Measurements from ENCODE around the gene CLSTN1.
A peak's percentile ranks its signal among the peaks of the same experiment; 100 is the strongest.

The CLSTN1 gene

DNA sequence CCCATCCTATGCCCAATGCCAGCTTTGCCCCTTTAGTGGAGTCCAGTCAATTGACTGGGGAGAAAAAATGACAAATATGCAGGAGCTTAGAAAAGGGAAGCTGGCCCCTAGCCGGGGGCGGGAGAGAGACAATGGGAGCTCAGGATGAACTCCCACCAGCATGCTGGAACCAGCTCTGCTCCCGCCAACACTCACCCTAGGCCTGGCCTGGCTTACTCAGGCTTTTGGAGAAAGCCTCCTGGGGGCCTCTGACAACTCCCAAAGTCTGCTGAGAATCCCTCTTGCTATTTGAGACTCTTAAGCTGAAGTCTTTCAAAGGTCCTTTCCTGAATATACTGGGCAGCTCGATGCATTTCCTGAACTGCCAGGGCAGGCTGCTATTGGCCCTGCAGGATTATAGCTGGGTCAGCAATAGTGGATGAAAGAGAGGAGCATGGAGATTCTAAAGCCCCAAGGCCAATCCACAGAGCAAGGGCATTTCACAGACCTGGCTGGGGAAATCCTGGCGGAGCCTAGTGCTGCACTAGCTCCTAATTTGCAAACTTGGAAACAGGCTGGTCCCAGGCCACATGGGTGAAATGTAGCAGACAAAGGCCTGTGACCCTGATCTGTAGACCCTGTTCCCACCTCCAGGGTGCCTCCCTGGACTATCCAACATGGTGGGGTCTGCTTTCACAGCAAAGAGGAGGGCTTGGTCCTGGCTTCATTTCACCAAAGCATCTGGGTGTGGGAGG, 35.7 kb upstream of the CLSTN1 start:
- H3K9me3 Mint-ChIP-seq, result no peaks in the 10 kb centered on the region
- no peaks in the 10 kb centered on the region for H3K27me3 Mint-ChIP-seq
- H3K4me3 Mint-ChIP-seq, result no peak overlapping the region
- H3K27ac Mint-ChIP-seq, result no peak overlapping the region
- DNase-seq, result no peak
- peaks cover 8% of the 10 kb centered on the region for H3K4me1 Mint-ChIP-seq (ENCODE audit: low read depth)
- H3K36me3 Mint-ChIP-seq (ENCODE audit: low read depth), result peaks cover under 1% of the 10 kb centered on the region

DNA sequence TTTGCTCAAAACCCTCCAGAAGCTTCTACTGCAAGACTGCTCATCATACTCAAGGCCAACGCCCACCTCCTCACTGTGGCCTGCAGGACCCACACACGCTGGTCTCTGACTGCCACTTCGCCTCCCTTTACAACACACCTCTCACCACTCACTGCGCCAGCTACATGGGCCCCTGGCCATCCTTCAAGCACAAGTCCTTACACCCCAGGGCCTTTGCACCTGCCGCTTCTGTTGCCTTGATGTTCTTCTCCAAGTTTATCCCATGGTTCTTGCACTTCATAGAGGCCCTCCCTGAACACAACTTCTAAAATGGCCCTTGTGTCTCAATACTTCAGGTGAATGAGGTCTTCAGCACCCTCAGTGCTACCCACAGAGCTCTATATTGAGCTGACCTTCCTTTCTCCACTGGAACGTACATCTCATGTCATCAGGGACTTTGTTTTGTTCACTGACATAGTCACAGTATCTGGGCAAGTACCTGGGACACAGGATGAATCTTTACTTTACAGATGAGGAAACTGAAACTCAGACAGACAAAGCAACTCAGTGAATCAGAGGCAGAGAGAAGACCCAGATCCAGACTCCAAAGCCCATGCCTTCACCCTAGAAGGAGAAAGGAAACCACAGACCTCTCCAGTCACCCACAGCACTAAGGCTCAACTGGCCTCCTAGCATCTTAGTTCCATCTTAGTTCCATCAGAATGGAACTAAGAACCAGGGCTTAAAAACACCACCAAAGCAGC, 34.7 kb upstream of the CLSTN1 start:
- peaks cover 8% of the 10 kb centered on the region for H3K4me1 Mint-ChIP-seq (ENCODE audit: low read depth)
- peaks cover 8% of the 10 kb centered on the region for H3K36me3 Mint-ChIP-seq (ENCODE audit: low read depth)
- no peaks in the 10 kb centered on the region for H3K27me3 Mint-ChIP-seq
- H3K27ac Mint-ChIP-seq, result peak overlapping the region; percentile 3
- DNase-seq, result no peak
- H3K4me3 Mint-ChIP-seq, result no peak overlapping the region
- peaks cover 4% of the 10 kb centered on the region for H3K9me3 Mint-ChIP-seq

DNA sequence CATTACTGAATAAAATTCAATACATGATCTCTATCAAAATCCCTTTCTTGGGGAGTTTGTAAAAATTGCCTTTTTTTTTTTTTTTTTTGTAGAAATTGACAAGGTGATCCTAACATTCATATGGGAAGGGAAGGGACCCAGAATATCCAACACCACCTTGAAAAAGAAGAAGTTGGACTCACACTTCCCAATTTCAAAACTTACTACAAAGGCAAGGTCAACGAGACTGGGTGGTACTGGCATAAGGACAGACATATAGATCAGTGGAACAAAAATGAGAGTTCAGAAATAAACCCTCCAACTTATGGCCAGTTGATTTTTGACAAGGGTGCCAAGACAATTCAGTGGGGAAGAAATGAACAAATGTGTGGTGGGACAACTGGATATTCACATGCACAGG, 31.4 kb upstream of the CLSTN1 start:
- H3K4me1 Mint-ChIP-seq (ENCODE audit: low read depth), result peaks cover 13% of the 10 kb centered on the region
- peaks cover 4% of the 10 kb centered on the region for H3K9me3 Mint-ChIP-seq
- no peaks in the 10 kb centered on the region for H3K27me3 Mint-ChIP-seq
- H3K27ac Mint-ChIP-seq, result no peak overlapping the region
- DNase-seq, result no peak
- H3K4me3 Mint-ChIP-seq, result no peak overlapping the region
- peaks cover 9% of the 10 kb centered on the region for H3K36me3 Mint-ChIP-seq (ENCODE audit: low read depth)

DNA sequence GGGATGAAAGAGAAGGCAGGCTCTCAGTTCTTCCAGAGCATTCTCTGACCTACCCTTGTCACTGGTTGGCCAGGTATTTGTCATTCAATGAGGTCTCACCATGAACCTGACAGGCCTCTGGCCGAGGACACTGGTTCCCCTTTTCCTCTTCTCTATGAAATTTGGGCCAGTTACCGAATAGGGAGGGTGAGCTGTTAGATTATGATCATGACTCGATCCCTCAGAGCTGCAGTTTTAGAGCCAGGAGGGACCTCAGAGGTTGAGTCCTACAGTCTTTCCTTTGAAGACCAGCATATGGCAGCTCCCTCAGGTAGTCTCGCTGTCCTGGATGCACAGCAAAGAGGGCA, 29.5 kb upstream of the CLSTN1 start:
- H3K27ac Mint-ChIP-seq, result no peak overlapping the region

DNA sequence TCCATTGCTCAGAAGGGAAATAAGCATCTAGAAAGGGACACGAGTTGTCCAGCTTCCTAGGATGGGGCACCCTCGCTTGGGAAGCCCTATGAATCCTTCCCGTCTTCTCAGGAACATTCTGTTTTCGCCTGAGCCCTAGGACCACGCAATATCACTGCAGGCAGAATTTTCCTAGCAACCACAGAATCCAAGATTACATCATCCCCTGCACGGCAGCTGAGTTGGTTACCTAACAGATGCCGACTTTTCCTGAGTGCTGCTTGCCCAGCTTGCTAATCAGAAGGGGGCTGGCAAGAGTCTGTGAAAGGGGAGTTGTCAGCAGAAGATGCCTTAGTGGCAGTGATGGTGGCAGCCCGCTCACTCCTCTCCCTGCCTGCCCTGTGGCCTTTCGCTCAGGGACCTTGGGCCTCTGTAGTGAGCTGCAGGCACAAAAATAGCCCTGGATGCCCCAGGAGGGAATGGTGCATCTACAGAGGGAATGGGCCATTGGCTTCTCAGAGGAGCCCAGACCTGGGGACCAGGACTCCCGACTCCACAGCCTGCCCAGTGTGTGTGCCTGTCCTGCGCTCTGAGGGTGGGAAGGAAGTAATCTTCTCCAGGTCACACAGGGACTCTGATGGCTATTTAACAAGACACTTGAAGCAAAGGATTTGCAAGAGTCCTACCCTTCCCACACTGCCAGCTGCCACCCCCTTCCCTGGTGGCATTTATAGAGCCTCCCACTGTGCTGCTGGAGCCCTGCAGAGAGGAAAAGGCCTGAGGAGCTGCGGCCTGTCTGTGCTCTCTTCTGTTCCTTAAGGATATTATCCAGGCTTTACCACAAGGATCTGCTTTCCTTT, 28.9 kb upstream of the CLSTN1 start:
- Mint-ChIP-seq H3K36me3 (ENCODE audit: low read depth) (peaks cover 9% of the 10 kb centered on the region), H3K9me3 (peaks cover 4% of the 10 kb centered on the region), H3K27ac (no peak overlapping the region), H3K4me3 (no peak overlapping the region), H3K27me3 (no peaks in the 10 kb centered on the region), H3K4me1 (ENCODE audit: low read depth) (peaks cover 10% of the 10 kb centered on the region)
- no peak for DNase-seq

More for the DNA sequence above, 29.5 kb upstream of the CLSTN1 start:
- no peak for DNase-seq
- H3K4me3 Mint-ChIP-seq, result no peak overlapping the region
- no peaks in the 10 kb centered on the region for H3K27me3 Mint-ChIP-seq
- peaks cover 4% of the 10 kb centered on the region for H3K9me3 Mint-ChIP-seq
- peaks cover 9% of the 10 kb centered on the region for H3K36me3 Mint-ChIP-seq (ENCODE audit: low read depth)
- H3K4me1 Mint-ChIP-seq (ENCODE audit: low read depth), result peaks cover 10% of the 10 kb centered on the region

DNA sequence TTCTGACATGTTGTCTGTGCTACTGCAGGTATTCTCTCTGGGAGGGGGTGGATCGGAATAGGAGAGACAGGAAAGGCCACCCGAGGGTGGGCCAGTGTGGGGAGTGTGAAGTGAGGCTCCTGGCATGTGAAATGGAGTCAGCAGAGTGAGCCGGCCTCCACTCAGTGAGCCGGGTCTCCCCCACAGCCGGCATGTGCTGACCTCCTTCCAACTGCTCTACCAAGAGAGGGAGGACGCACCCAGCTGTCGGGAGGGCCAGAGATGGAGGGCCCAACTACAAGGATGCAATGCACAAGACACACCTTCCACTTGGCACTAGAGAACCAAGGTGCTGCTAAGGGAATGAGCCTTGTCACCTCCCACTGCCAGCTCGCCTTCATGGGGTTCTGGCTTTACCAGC, 28.2 kb upstream of the CLSTN1 start:
- no peak overlapping the region for H3K4me3 Mint-ChIP-seq
- no peak for DNase-seq
- peaks cover 10% of the 10 kb centered on the region for H3K4me1 Mint-ChIP-seq (ENCODE audit: low read depth)
- peaks cover 9% of the 10 kb centered on the region for H3K36me3 Mint-ChIP-seq (ENCODE audit: low read depth)
- H3K27ac Mint-ChIP-seq, result no peak overlapping the region
- H3K9me3 Mint-ChIP-seq, result peaks cover 4% of the 10 kb centered on the region
- no peaks in the 10 kb centered on the region for H3K27me3 Mint-ChIP-seq

DNA sequence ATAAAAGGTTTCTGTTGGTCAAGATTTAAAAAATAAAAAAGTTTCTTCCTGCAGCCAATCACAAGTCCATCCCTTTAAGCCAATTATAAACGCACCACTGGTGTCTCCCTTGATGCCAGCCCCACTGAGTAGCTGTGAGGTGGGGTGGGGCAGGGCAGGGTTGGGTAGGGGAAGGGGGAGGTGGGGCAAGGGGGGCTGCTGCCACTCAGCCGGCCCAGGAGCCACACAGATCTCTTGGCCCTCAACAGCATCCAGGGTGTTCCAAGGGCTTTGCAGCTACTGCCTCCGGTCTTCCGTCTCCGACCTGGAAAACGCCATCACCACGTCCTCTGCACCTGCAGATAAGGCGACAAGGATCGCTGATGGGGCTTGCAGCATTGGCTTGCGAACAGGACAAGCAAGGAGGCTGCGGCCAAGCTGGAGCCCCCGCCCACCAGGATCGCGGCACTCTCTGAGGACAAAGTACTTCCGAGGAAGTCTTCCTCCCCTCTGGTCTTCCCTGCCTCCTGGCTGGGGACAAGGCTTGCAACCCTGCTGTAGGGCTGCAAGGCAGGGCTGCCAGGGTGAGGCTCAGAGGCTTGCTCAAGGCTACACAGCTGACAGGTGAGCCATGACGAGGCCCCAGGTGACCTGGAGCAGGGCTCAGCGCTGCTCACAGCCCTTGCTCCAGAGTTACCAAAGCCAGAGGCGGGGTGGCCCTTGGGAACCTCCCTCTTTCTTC, 26.8 kb upstream of the CLSTN1 start:
- Mint-ChIP-seq H3K27me3 (no peaks in the 10 kb centered on the region), H3K9me3 (peaks cover 4% of the 10 kb centered on the region), H3K4me1 (ENCODE audit: low read depth) (peaks cover 10% of the 10 kb centered on the region), H3K36me3 (ENCODE audit: low read depth) (peaks cover 9% of the 10 kb centered on the region), H3K27ac (no peak overlapping the region), H3K4me3 (peak overlapping the region; percentile 63)
- DNase-seq, result no peak

DNA sequence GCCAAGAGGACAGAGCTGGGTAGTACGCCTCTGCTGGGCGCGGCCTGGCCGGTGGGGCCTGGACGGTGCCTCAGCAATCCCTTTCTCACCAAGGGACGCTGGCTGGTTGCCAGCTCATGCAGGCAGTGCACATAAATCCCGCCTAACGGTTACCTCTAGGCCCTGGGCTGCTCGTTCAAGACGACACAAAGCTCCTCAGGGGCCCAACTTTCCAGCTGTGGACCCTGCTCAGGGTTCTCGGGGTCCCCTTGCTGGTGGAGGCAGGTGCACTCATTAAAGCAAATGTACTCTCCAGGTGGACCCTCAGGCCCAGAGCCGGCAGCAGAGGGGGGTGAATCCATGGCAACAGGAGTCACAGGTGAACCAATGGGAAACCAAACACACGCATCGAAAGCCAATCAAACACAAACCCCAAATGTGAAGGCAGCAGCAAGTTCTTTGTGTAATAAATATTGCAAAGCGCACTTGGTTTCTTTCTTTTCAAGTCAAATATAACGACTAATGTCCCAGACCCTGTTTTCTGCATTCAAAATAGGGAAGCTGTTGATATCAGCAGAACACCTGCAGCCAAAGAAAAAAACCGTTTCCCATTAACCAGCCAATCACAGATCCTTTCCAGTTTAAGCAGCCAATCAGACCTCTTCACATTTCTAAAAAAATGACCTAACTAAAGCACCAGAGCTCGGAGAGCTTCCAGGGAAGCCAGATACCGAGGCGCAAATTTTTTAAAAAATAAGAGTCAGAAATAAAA, 26.1 kb upstream of the CLSTN1 start:
- Mint-ChIP-seq H3K4me3 (peak overlapping the region; percentile 63), H3K27ac (no peak overlapping the region), H3K27me3 (no peaks in the 10 kb centered on the region), H3K36me3 (ENCODE audit: low read depth) (peaks cover 9% of the 10 kb centered on the region), H3K9me3 (peaks cover 4% of the 10 kb centered on the region), H3K4me1 (ENCODE audit: low read depth) (peaks cover 10% of the 10 kb centered on the region)
- no peak for DNase-seq

DNA sequence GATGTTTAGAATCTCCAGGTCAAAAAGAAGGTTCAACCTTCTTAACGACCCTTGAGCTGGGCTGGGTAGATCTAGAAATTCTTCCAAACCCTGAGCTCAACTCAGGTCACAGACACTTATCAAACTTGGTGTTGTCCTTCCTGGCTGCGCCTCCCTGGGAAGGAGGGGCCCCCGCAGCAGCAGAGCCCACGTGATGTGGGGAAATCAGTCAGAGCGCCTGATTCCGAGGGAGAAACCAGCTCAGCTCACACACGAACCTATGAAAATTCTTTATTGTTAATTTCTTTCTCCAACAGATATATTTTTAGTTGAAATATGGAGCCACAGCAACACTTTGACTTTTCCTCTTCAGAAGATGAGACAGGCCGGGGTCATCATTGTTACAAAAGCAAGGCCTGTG, 24.3 kb upstream of the CLSTN1 start:
- no peak overlapping the region for H3K27ac Mint-ChIP-seq
- no peaks in the 10 kb centered on the region for H3K36me3 Mint-ChIP-seq (ENCODE audit: low read depth)
- H3K4me3 Mint-ChIP-seq, result no peak overlapping the region
- DNase-seq, result no peak
- no peaks in the 10 kb centered on the region for H3K9me3 Mint-ChIP-seq
- H3K4me1 Mint-ChIP-seq (ENCODE audit: low read depth), result peaks cover 10% of the 10 kb centered on the region
- H3K27me3 Mint-ChIP-seq, result no peaks in the 10 kb centered on the region

DNA sequence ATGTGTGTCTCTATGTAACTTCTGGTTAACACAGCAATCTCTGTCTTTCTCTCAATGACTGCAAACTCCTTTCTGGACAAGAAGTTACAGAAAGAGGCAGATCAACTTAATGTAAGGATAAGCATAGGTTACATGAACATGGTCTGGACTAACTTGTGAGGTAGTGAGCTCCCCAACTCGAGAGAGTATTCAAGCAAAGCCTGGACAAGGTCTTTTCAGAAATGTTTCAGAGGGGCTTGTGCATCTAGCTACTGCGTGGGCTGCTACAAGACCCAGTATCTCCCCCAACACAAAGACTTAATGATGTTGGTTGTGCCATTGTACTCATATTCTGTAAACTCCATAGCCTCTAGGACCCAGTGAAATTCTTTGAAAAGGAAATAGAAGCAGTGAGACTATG, 23.5 kb upstream of the CLSTN1 start:
- DNase-seq, result no peak
- H3K27me3 Mint-ChIP-seq, result no peaks in the 10 kb centered on the region
- no peaks in the 10 kb centered on the region for H3K36me3 Mint-ChIP-seq (ENCODE audit: low read depth)
- no peak overlapping the region for H3K4me3 Mint-ChIP-seq
- no peaks in the 10 kb centered on the region for H3K9me3 Mint-ChIP-seq
- no peak overlapping the region for H3K27ac Mint-ChIP-seq
- H3K4me1 Mint-ChIP-seq (ENCODE audit: low read depth), result peaks cover 10% of the 10 kb centered on the region

DNA sequence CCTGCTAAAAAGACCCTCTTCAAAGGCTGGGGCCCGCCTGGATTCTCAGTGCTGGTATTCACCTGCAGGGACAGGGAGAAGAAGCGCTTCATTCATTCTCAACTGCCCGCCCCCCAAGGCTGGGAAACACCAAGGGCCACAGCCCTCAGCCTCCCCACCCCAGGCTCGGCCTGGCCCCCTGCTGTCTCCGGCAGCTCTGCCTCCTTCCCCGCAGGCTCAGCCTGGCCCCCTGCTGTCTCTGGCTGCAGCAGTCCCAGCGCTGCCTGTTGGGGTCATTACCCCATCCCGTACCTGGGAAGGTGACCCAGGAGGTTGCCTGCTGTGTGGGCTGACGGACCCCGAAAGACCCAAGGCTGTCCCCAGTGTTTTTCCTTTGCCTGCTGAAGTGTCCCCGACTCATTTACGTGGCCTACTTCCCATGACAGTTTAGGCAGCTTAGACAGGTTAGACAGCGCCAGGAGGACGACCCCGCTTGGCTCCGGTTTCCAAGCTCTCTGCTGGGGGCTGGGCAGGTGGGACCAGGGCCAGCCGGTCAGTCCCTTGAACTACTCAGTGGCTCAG, 22.9 kb upstream of the CLSTN1 start:
- H3K4me3 Mint-ChIP-seq, result no peak overlapping the region
- H3K9me3 Mint-ChIP-seq, result no peaks in the 10 kb centered on the region
- H3K27me3 Mint-ChIP-seq, result no peaks in the 10 kb centered on the region
- DNase-seq, result no peak
- peaks cover 10% of the 10 kb centered on the region for H3K4me1 Mint-ChIP-seq (ENCODE audit: low read depth)
- no peak overlapping the region for H3K27ac Mint-ChIP-seq
- H3K36me3 Mint-ChIP-seq (ENCODE audit: low read depth), result no peaks in the 10 kb centered on the region

DNA sequence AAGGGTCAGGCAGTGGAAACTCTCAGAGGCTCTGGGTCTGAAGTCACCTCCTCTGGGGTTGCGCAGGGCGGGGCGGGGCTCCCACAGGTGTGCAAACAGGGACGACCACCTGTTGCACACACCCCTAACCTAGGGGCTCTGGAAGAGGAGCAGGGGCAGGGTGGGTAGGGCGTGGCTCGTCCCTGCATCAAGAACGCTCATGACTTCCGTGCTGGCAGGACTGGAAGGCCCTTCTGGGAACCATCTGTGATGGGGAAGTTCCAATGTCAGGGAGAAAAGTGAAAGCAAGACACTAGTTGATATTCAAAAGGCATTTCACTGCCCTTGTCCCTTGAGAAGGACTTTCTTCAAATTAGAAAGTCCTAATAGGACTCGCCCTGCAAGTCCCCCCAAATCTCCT, 22.1 kb upstream of the CLSTN1 start:
- Mint-ChIP-seq H3K27ac (no peak overlapping the region), H3K27me3 (no peaks in the 10 kb centered on the region), H3K9me3 (no peaks in the 10 kb centered on the region)

DNA sequence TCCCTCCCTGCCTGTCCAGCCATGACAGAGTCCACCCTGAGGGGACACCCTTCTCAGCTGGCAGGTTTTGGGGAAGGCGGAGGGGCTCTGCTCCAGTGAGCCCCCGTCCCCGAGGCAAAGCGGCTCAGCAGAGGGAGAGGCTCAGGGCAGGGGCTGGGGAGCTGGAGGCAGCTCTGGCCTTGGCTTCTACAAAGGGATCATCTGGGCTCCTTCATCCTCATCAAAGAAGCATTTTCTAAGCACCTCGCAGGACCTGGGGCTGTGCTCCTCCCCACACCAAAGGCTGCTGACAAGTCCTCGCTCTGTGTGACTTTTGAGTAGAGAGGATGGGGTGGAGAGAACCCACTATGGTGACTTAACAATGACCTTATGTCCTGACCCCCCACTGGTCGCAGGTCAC, 21.0 kb upstream of the CLSTN1 start:
- Mint-ChIP-seq H3K27me3 (no peaks in the 10 kb centered on the region), H3K9me3 (no peaks in the 10 kb centered on the region), H3K27ac (no peak overlapping the region), H3K4me3 (no peak overlapping the region), H3K4me1 (ENCODE audit: low read depth) (peaks cover under 1% of the 10 kb centered on the region), H3K36me3 (ENCODE audit: low read depth) (no peaks in the 10 kb centered on the region)
- no peak for DNase-seq

More for the DNA sequence above, 22.1 kb upstream of the CLSTN1 start:
- no peak for DNase-seq
- H3K36me3 Mint-ChIP-seq (ENCODE audit: low read depth), result no peaks in the 10 kb centered on the region
- peaks cover 10% of the 10 kb centered on the region for H3K4me1 Mint-ChIP-seq (ENCODE audit: low read depth)
- H3K4me3 Mint-ChIP-seq, result no peak overlapping the region
